Hepatocyte (in vitro differentiated cells): ENCODE results near the gene MACROD2.

ENCODE experiments used
- EZH2phosphoT487 ChIP-seq: fragments of 200-600 bp; sonication (generic); IDR thresholded peaks from one replicate; pipeline ENCODE4 v1.6.1; 2018; ENCODE audit warnings: antibody characterized with exemption, mild to moderate bottlenecking, low read depth, moderate library complexity; ENCODE audit not compliant: unreplicated experiment, severe bottlenecking
- TF ChIP-seq, protein P1 (sequence below): fragments of 200-600 bp; sonication (generic); IDR thresholded peaks from 2 replicates; pipeline ENCODE4 v1.5.1; 2016; ENCODE audit warnings: antibody characterized with exemption, mild to moderate bottlenecking; ENCODE audit not compliant: poor library complexity

DNA sequence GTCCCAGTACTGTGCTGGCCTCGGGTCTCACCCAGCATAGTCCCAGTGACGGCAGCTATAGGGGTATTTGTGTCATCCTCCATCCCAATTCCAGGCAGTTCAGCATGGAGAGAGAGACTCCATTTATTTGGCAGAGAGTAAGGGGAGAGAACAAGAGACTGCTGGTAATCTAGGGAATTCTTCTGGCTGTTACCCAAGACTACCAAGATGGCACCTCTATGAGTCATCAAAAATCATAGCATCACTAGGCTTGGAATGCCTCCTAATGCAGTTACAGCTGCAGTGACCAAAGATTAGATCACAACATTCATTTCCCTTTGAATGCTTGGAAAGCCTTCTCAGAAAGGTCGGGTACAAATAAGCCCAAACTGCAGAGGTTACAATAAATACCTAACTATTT, 1002.5 kb downstream of the MACROD2 start:
- TF ChIP-seq, protein P1, sequence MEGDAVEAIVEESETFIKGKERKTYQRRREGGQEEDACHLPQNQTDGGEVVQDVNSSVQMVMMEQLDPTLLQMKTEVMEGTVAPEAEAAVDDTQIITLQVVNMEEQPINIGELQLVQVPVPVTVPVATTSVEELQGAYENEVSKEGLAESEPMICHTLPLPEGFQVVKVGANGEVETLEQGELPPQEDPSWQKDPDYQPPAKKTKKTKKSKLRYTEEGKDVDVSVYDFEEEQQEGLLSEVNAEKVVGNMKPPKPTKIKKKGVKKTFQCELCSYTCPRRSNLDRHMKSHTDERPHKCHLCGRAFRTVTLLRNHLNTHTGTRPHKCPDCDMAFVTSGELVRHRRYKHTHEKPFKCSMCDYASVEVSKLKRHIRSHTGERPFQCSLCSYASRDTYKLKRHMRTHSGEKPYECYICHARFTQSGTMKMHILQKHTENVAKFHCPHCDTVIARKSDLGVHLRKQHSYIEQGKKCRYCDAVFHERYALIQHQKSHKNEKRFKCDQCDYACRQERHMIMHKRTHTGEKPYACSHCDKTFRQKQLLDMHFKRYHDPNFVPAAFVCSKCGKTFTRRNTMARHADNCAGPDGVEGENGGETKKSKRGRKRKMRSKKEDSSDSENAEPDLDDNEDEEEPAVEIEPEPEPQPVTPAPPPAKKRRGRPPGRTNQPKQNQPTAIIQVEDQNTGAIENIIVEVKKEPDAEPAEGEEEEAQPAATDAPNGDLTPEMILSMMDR, result no peak
- TF ChIP-seq EZH2phosphoT487, result no peak
